G401.6 (cell line): ENCODE measurements around the gene S100PBP.
A peak's percentile ranks its signal among the peaks of the same experiment; 100 is the strongest.
"Not testable (repeated sequence)": the region's sequence is repeated elsewhere in the genome, so short reads cannot be mapped to it uniquely, and the experiment has no call there.

Source experiments
- FAIRE-seq: peaks from 2 replicates; lab custom pipeline; 2012; peaks lifted over from hg19 to GRCh38; lab: Jason Lieb, UNC

The S100PBP gene

GRCh38 chr1:32786856-32787255, 30.6 kb upstream of the S100PBP start:
- no peak for FAIRE-seq

GRCh38 chr1:32789356-32789755, 28.1 kb upstream of the S100PBP start:
- not testable (repeated sequence) for FAIRE-seq

DNA sequence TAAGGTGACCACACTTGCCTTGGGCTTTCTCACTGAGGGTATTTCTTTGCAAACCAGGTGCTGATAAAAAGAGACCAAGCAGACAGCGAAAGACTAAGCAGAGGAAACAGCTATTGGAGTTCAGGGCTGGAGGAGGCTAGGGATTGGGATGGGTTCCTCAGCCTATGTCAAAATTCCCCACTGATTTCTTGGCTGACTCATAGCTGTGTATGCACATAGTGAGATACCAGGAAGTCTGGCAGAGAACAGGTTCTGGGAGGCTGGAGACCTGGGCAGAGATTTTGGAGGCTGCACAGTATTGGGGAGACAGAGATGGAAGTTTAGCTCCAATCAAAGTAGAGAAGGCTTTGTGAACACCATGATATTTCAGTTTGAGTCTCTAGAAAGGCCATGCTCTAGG, 25.6 kb upstream of the S100PBP start:
- no peak for FAIRE-seq

DNA sequence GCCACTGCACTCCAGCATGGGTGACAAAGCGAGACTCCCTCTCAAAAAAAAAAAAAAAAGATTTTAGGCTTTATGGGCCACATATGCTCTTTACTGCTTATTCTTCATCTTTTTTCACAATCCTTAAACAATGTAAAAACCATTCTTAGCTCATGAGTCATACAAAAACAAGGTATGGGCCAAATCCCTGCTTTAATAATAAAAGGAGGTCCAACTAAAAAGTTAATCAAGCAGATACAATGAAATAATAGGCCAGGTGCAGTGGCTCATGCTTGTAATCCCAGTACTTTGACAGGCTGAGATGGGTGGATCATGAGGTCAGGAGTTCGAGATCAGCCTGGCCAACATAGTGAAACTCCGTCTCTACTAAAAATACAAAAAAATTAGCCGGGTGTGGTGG, 21.7 kb upstream of the S100PBP start:
- not testable (repeated sequence) for FAIRE-seq

DNA sequence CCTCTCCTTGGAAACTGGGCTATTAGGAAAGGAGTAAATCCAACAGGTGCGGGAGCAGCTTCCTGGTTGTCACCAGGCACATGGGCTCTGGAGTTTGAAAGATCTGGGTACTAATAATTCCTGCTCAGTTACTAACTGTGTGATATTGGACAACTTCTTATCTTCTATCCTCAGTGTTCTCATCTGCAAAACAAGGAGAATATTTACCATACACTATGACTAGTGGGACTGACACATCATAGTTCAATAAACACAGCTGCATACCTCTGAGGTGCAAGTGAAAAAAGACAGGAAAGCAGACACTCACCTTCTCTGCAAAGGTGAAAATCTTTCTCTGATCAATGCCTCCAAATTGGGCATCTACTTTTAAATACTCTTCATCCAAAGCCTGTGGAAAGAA, 20.0 kb upstream of the S100PBP start:
- no peak for FAIRE-seq

- FAIRE-seq: no peak
These were observed 19.3 kb upstream of the S100PBP start for GRCh38 chr1:32798191-32798590.

DNA sequence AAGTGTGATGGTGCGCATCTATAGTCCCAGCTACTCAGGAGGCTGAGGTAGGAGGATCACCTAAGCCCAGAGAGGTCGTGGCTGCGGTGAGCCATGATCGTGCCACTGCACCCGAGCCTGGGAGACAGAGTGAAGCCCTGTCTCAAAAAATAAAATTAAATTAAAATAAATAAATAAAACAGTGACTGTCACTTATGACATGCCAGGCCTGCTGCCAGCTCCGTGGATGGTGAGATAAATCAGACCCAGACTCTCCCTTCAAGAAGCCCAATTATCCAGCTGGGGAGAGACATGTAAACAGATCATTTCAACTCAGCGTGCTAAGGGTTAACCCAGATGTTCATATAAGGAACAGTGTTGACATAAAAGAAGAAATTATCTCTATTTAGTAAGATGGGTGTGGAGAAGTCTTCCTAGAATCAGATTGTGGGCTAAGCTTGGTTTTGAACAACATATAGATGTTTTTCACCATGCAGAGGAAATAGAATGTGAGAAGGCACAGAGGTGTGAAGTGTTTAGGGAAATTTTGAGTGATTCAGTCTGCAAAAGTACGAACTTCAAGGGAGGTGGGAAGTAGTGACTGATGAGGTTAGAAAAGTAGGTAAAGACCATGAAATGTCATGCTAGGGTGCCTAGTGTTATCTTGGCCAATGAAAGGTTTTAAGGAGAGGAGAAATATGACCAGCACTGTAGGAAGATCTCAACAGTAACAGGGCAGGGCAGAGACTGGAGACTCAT, 18.6 kb upstream of the S100PBP start:
- no peak for FAIRE-seq

GRCh38 chr1:32801096-32801715, 16.2 kb upstream of the S100PBP start:
- no peak for FAIRE-seq

DNA sequence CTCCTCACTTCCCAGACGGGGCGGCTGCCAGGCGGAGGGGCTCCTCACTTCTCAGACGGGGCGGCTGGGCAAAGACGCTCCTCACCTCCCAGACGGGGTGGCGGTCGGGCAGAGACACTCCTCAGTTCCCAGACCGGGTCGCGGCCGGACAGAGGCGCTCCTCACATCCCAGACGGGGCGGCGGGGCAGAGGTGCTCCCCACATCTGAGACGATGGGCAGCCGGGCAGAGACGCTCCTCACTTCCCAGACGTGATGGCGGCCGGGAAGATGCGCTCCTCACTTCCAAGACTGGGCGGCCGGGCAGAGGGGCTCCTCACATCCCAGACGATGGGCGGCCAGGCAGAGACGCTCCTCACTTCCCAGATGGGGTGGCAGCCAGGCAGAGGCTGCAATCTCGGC, 13.0 kb upstream of the S100PBP start:
- not testable (repeated sequence) for FAIRE-seq

- no peak for FAIRE-seq
These were observed 11.2 kb upstream of the S100PBP start for GRCh38 chr1:32806290-32806689.

DNA sequence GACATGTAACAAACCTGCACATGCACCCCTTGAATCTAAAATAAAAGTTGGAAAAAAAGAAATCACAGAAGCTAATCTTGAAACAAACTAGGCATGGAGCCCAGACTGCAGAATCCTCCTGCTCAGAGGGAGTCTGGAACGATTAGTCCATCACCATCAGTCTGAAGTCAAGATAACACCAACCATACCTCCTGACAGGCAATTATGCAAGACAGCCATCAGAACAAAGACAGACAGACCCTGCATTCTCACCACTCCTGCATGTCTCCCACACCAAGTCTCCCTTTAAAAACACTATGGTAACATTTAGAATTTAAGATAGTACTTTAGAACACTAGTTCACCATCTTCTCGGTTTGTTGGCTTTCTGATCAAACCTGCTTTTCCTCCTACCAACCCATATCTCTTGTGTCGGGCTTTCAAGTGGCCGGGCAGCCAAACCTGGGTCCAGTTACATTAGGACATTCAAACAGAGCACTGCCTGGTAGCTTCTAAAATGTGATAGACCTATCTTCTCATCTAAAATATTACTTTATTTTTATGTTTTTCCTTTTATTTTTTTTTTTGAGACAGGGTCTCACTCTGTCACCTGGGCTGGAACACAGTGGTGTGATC, 10.4 kb upstream of the S100PBP start:
- FAIRE-seq: no peak

DNA sequence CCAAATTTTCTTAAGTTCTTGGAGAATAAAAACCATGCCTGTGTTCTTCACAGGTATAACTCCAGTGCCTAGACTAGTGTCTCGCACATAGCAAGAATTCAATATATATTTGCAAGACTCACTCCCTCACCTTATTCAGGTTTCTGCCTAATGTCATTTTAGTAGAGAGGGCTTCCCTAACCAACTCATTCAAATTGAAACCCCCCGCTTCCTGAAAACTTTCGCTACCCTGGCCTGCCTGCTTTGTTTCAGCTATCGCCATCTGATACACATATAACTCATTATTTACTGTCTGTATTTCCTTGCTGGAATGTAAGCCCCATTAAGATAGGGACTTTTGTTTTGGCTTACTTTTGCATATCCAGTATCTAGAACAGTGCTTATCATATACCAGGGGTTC, 8.9 kb upstream of the S100PBP start:
- no peak for FAIRE-seq

- no peak for FAIRE-seq
These were observed 7.1 kb upstream of the S100PBP start for GRCh38 chr1:32810358-32810757.

GRCh38 chr1:32811265-32811664, 6.2 kb upstream of the S100PBP start:
- FAIRE-seq: no peak

GRCh38 chr1:32811917-32812316, 5.5 kb upstream of the S100PBP start:
- FAIRE-seq: no peak

GRCh38 chr1:32813941-32814739, 3.3 kb upstream of the S100PBP start:
- FAIRE-seq: no peak

- no peak for FAIRE-seq
These were observed 736 bp upstream of the S100PBP start for GRCh38 chr1:32816676-32817158.

- no peak for FAIRE-seq
These were observed 648 bp downstream of the S100PBP start for GRCh38 chr1:32817815-32818786.

DNA sequence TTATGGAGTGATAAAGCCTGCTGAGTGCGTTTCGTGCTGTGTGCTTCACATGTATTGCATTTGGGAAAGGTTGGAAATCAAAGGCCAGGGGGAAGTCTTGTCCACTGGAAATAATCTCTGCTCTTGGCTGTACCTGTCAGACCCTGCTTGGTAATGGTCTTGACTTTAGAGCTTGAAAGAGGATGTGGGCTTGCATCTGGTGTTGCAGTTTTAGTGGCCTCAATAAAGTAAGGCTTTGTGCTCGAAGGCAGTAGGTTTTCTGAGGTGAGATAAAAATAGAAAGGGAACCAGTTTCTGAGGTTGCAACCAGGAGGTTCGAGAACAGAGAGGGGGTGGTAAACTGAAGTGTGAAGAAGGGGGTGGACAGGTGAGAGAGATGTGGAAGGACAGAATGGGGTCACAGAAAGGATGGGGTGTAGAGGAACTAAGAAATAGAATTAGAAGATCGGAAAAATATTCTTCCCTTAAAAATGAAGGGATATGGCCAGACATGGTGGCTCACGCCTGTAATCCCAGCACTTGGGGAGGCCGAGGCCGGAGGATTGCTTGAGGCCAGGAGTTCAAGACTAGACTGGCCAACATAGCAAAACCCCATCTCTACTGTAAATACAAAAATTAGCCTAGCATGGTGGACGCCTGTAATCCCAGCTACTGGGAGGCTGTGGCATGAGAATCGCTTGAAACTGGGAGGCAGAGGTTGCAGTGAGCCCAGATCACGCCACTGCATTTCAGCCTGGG, 1.5 kb downstream of the S100PBP start:
- no peak for FAIRE-seq

DNA sequence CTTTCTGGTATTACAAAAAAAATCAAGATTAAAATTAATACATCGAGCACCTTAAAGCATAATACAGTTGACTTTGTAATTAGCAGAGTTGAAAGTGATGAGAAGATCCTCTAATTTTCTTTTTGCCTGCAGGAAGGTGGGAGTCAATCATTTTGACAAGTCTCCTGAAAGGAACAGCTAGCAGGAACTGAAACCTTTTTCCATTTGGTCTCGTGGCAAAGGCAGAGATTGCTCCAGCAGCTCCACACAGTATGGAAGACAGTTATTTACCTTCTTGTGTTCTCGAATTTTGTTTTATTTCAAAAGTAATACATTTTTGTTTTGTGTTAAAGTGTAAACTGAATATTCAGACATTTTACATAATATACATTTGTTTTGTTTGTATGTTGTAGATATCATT, 7.7 kb downstream of the S100PBP start:
- peak; percentile 76 for FAIRE-seq

DNA sequence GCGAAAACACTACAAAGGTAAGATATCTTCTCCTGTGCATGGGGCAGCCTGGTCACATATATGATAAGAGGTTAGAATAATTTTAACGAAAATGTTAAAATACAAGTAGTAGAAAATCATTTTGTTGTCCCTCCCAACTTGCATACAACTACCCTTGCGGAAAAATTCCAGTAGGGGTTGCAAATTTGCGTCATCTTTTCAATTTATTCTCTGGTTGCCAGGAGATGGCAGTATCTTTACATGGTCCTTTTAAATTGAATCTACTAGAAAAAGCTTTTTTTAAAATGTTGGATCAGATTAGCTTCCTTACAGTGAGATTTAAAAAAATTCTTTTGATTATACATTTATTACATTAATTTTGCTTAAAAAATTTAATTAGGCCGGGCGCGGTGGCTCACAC, 10.9 kb downstream of the S100PBP start:
- FAIRE-seq: peak; percentile 86
